SK-N-SH treated with all-trans-retinoic acid at 6 μM for 48 hours (cell line): ENCODE results near the gene PRRC2C.

Experiments used
- ATAC-seq: fragments of 200-7000 bp; cut with Tn5 transposase; 3 replicates; pipeline ENCODE4 v1.9.1; 2020; ENCODE audit warnings: mild to moderate bottlenecking, moderate library complexity
- ARNTL ChIP-seq: fragments of 450-650 bp; formaldehyde crosslinking; IDR thresholded peaks from 2 replicates; pipeline ENCODE4 v1.5.0; 2020; ENCODE audit warnings: low read depth, mild to moderate bottlenecking, moderate library complexity, borderline replicate concordance
- BACH2 ChIP-seq: fragments of 250-450 bp; sonication (Bioruptor Pico); IDR thresholded peaks from 2 replicates; pipeline ENCODE4 v1.9.0; 2021; ENCODE audit warnings: mild to moderate bottlenecking, borderline replicate concordance
- CREB5 ChIP-seq: fragments of 250-450 bp; sonication (Bioruptor Pico); IDR thresholded peaks from 2 replicates; pipeline ENCODE4 v1.5.1; 2020; ENCODE audit warnings: low read depth, mild to moderate bottlenecking, moderate library complexity
- CSDC2 ChIP-seq: fragments of 250-450 bp; sonication (Bioruptor Pico); IDR thresholded peaks from 2 replicates; pipeline ENCODE4 v1.5.0; 2020; ENCODE audit warnings: mild to moderate bottlenecking, moderate library complexity
- CSRNP3 ChIP-seq: fragments of 250-450 bp; sonication (Bioruptor Pico); IDR thresholded peaks from 2 replicates; pipeline ENCODE4 v1.5.1; 2021; ENCODE audit warnings: mild to moderate bottlenecking, moderate library complexity
- ESRRG ChIP-seq: fragments of 250-450 bp; sonication (Bioruptor Pico); IDR thresholded peaks from 2 replicates; pipeline ENCODE4 v1.6.1; 2021; ENCODE audit warnings: mild to moderate bottlenecking
- GLIS3 ChIP-seq: fragments of 250-450 bp; sonication (Bioruptor Pico); IDR thresholded peaks from 2 replicates; pipeline ENCODE4 v1.5.0; 2020; ENCODE audit warnings: mild to moderate bottlenecking, moderate library complexity
- ISL1 ChIP-seq: fragments of 250-450 bp; sonication (Bioruptor Pico); IDR thresholded peaks from 2 replicates; pipeline ENCODE4 v2.1.2; 2022; ENCODE audit warnings: mild to moderate bottlenecking, moderate library complexity
- PATZ1 ChIP-seq: fragments of 250-450 bp; sonication (Bioruptor Pico); IDR thresholded peaks from 2 replicates; pipeline ENCODE4 v1.8.0; 2020; ENCODE audit warnings: mild to moderate bottlenecking, moderate library complexity, borderline replicate concordance
- POU6F1 ChIP-seq: fragments of 250-450 bp; sonication (Bioruptor Pico); IDR thresholded peaks from 2 replicates; pipeline ENCODE4 v1.8.0; 2021; ENCODE audit warnings: low read depth, mild to moderate bottlenecking, moderate library complexity, borderline replicate concordance
- PPARA ChIP-seq: fragments of 250-450 bp; sonication (Bioruptor Pico); IDR thresholded peaks from 2 replicates; pipeline ENCODE4 v1.5.0; 2020; ENCODE audit warnings: mild to moderate bottlenecking, borderline replicate concordance
- RARB ChIP-seq: fragments of 250-450 bp; sonication (Bioruptor Pico); IDR thresholded peaks from 2 replicates; pipeline ENCODE4 v1.8.0; 2021; ENCODE audit warnings: mild to moderate bottlenecking, moderate library complexity
- SNAI2 ChIP-seq: fragments of 250-450 bp; sonication (Bioruptor Pico); IDR thresholded peaks from 2 replicates; pipeline ENCODE4 v1.5.0; 2020; ENCODE audit warnings: mild to moderate bottlenecking, moderate library complexity
- TCF4 ChIP-seq: fragments of 250-450 bp; sonication (Bioruptor Pico); IDR thresholded peaks from 2 replicates; pipeline ENCODE4 v1.8.0; 2021; ENCODE audit warnings: mild to moderate bottlenecking, moderate library complexity, borderline replicate concordance
- TOX ChIP-seq: fragments of 250-450 bp; sonication (Bioruptor Pico); IDR thresholded peaks from 2 replicates; pipeline ENCODE4 v1.8.0; 2021; ENCODE audit warnings: mild to moderate bottlenecking, moderate library complexity, borderline replicate concordance
- TSHZ2 ChIP-seq: fragments of 250-450 bp; sonication (Bioruptor Pico); IDR thresholded peaks from 2 replicates; pipeline ENCODE4 v1.5.0; 2020; ENCODE audit warnings: mild to moderate bottlenecking, moderate library complexity
- ZC3H10 ChIP-seq: fragments of 250-450 bp; sonication (Bioruptor Pico); IDR thresholded peaks from 2 replicates; pipeline ENCODE4 v1.5.1; 2021; ENCODE audit warnings: mild to moderate bottlenecking, moderate library complexity
- ZFP3 ChIP-seq: fragments of 250-450 bp; sonication (Bioruptor Pico); IDR thresholded peaks from 2 replicates; pipeline ENCODE4 v1.5.0; 2020; ENCODE audit warnings: mild to moderate bottlenecking, moderate library complexity
- ZFP30 ChIP-seq: fragments of 450-650 bp; formaldehyde crosslinking; IDR thresholded peaks from 2 replicates; pipeline ENCODE4 v1.5.0; 2022; ENCODE audit warnings: mild to moderate bottlenecking, moderate library complexity
- ZNF565 ChIP-seq: fragments of 450-650 bp; formaldehyde crosslinking; conservative IDR thresholded peaks from 2 replicates; pipeline ENCODE4 v1.5.0; 2020; ENCODE audit warnings: low read depth, mild to moderate bottlenecking, moderate library complexity
- ZNF70 ChIP-seq: fragments of 450-650 bp; formaldehyde crosslinking; IDR thresholded peaks from 2 replicates; pipeline ENCODE4 v1.5.0; 2020; ENCODE audit warnings: mild to moderate bottlenecking, moderate library complexity
- ZNF8 ChIP-seq: fragments of 450-650 bp; formaldehyde crosslinking; IDR thresholded peaks from 2 replicates; pipeline ENCODE4 v1.5.0; 2020; ENCODE audit warnings: mild to moderate bottlenecking, moderate library complexity

The PRRC2C gene

GRCh38 chr1:171476829-171477228, 8.5 kb upstream of the PRRC2C start:
- no peak for ATAC-seq
- TF ChIP-seq RARB (CRISPR knock-in tag): no peak
- no peak for TF ChIP-seq ZFP3 (CRISPR knock-in tag)
- no peak for TF ChIP-seq SNAI2 (CRISPR knock-in tag)
- no peak for TF ChIP-seq ISL1
- no peak for TF ChIP-seq ESRRG
- TF ChIP-seq CREB5 (CRISPR knock-in tag): no peak
- no peak for TF ChIP-seq ZNF565 (CRISPR knock-in tag)
- TF ChIP-seq ARNTL (CRISPR knock-in tag): no peak
- no peak for TF ChIP-seq ZFP30 (CRISPR knock-in tag)
- TF ChIP-seq PPARA (CRISPR knock-in tag): no peak
- no peak for TF ChIP-seq ZC3H10 (CRISPR knock-in tag)
- no peak for TF ChIP-seq POU6F1
- TF ChIP-seq, all 23 proteins: peak for 0

- no peak for TF ChIP-seq TCF4 (CRISPR knock-in tag)
- TF ChIP-seq ARNTL (CRISPR knock-in tag): no peak
- TF ChIP-seq ZC3H10 (CRISPR knock-in tag): no peak
- TF ChIP-seq PATZ1 (CRISPR knock-in tag): no peak
- TF ChIP-seq ZNF70: no peak
- TF ChIP-seq TOX: no peak
- no peak for TF ChIP-seq RARB (CRISPR knock-in tag)
- TF ChIP-seq CREB5 (CRISPR knock-in tag): no peak
- no peak for TF ChIP-seq PPARA (CRISPR knock-in tag)
- ATAC-seq: no peak
Observed at GRCh38 chr1:171477804-171478203, 7.5 kb upstream of the PRRC2C start.

GRCh38 chr1:171480035-171480434, 5.3 kb upstream of the PRRC2C start:
- no peak for TF ChIP-seq CSDC2 (CRISPR knock-in tag)
- no peak for TF ChIP-seq CSRNP3 (CRISPR knock-in tag)
- TF ChIP-seq CREB5 (CRISPR knock-in tag): no peak
- TF ChIP-seq ZNF8 (CRISPR knock-in tag): no peak
- TF ChIP-seq TOX: no peak
- no peak for TF ChIP-seq GLIS3
- no peak for TF ChIP-seq ZFP30 (CRISPR knock-in tag)
- no peak for TF ChIP-seq ESRRG
- TF ChIP-seq SNAI2 (CRISPR knock-in tag): no peak
- no peak for TF ChIP-seq PATZ1 (CRISPR knock-in tag)
- TF ChIP-seq ZNF565 (CRISPR knock-in tag): no peak
- no peak for TF ChIP-seq TSHZ2
- TF ChIP-seq BACH2: no peak
- no peak for TF ChIP-seq ZC3H10 (CRISPR knock-in tag)
- no peak for ATAC-seq
